GM18499 (cell line): Measurements from ENCODE around the gene IYD.

ENCODE experiments used
- ATAC-seq: cut with Tn5 transposase; IDR thresholded peaks from one replicate; pipeline ENCODE4 v1.9.1; 2021; ENCODE audit warnings: moderate number of reproducible peaks; ENCODE audit not compliant: insufficient read depth, unreplicated experiment

IYD gene

GRCh38 chr6:150392452-150393220, 23.8 kb downstream of the IYD start:
- no peak for ATAC-seq

GRCh38 chr6:150394053-150394898, 25.5 kb downstream of the IYD start:
- no peak for ATAC-seq

GRCh38 chr6:150394899-150395295, 26.1 kb downstream of the IYD start:
- no peak for ATAC-seq

GRCh38 chr6:150395388-150396009, 26.7 kb downstream of the IYD start:
- no peak for ATAC-seq

GRCh38 chr6:150403458-150404246, 34.8 kb downstream of the IYD start:
- ATAC-seq = no peak

- no peak for ATAC-seq
Measured at GRCh38 chr6:150406948-150407347, 38.1 kb downstream of the IYD start.

GRCh38 chr6:150408842-150409241, 40.0 kb downstream of the IYD start:
- no peak for ATAC-seq

- no peak for ATAC-seq
Measured at GRCh38 chr6:150409576-150410066, 40.8 kb downstream of the IYD start.

- ATAC-seq = no peak
Measured at GRCh38 chr6:150410399-150410798, 41.6 kb downstream of the IYD start.

GRCh38 chr6:150410906-150411305, 42.1 kb downstream of the IYD start:
- no peak for ATAC-seq

- ATAC-seq = no peak
Measured at GRCh38 chr6:150412221-150412620, 43.4 kb downstream of the IYD start.

GRCh38 chr6:150413198-150413597, 44.4 kb downstream of the IYD start:
- ATAC-seq = no peak

- no peak for ATAC-seq
Measured at GRCh38 chr6:150413781-150414281, 45.0 kb downstream of the IYD start.

GRCh38 chr6:150416128-150416527, 47.3 kb downstream of the IYD start:
- ATAC-seq = no peak

GRCh38 chr6:150417250-150417649, 48.4 kb downstream of the IYD start:
- ATAC-seq = no peak

GRCh38 chr6:150417899-150418826, 49.4 kb downstream of the IYD start:
- ATAC-seq = no peak

- ATAC-seq = no peak
Measured at GRCh38 chr6:150418827-150419594, 50.2 kb downstream of the IYD start.

- no peak for ATAC-seq
Measured at GRCh38 chr6:150420428-150420827, 51.6 kb downstream of the IYD start.
